Measurements from ENCODE around the gene C9orf40. TPM values are rescaled to one million over a fixed set of nuclear protein-coding genes. Genes with fewer than 3 reads are reported as not detected.
A peak's percentile ranks its signal among the peaks of the same experiment; 100 is the strongest.

C9orf40 gene
- total RNA-seq, 1 donor from 2014 or later = 19.3 TPM

DNA sequence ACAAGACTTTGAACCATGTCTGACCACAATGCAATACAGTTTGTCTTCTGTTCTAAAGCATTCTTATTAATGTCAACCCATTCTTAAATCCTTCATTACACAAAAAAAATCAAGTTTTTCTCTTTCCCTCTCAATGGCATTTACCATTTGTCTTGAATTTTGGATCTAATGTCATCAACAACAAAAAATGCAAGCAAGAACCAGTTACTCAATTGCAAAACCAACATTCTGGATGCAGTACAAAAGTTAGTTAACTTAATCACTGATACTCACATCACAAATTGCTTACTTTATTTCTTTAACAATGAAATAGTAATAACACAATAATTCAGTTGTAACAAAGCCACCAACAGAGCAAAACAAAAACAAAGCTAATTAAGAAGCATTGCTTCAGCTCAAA lies 6.0 kb downstream of the C9orf40 start:
- Histone ChIP-seq H2AFZ (replicated peaks) (no peak overlapping the region), H3K27me3 (no peaks in the 10 kb centered on the region), H3F3A (ENCODE audit: low read depth) (peaks cover 32% of the 10 kb centered on the region), H3K36me3 (no peaks in the 10 kb centered on the region), H3K79me2 (ENCODE audit: low read depth) (peaks cover 10% of the 10 kb centered on the region), H3K27ac (no peak overlapping the region), H3K9me3 (ENCODE audit: low read depth) (no peaks in the 10 kb centered on the region), H3K4me2 (no peak overlapping the region), H3K4me3 (no peak overlapping the region), H3K4me1 (peaks cover 24% of the 10 kb centered on the region), H4K20me1 (ENCODE audit: low read depth) (peaks cover 8% of the 10 kb centered on the region), H3K9ac (no peak overlapping the region)
- DNase-seq (ENCODE audit: low spot score) = no peak
- Mint-ChIP-seq H3K4me1 (peaks cover 18% of the 10 kb centered on the region), H3K36me3 (peaks cover 5% of the 10 kb centered on the region), H3K27ac (no peak overlapping the region), H3K27me3 (ENCODE audit: insufficient read depth, low read depth) (no peaks in the 10 kb centered on the region), H3K4me3 (no peak overlapping the region), H3K9me3 (no peaks in the 10 kb centered on the region)
- TF ChIP-seq EZH2phosphoT487 (IDR thresholded peaks at IDR 0.05) = no peak
- TF ChIP-seq, protein P1, sequence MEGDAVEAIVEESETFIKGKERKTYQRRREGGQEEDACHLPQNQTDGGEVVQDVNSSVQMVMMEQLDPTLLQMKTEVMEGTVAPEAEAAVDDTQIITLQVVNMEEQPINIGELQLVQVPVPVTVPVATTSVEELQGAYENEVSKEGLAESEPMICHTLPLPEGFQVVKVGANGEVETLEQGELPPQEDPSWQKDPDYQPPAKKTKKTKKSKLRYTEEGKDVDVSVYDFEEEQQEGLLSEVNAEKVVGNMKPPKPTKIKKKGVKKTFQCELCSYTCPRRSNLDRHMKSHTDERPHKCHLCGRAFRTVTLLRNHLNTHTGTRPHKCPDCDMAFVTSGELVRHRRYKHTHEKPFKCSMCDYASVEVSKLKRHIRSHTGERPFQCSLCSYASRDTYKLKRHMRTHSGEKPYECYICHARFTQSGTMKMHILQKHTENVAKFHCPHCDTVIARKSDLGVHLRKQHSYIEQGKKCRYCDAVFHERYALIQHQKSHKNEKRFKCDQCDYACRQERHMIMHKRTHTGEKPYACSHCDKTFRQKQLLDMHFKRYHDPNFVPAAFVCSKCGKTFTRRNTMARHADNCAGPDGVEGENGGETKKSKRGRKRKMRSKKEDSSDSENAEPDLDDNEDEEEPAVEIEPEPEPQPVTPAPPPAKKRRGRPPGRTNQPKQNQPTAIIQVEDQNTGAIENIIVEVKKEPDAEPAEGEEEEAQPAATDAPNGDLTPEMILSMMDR (IDR thresholded peaks at IDR 0.05) = no peak
- TF ChIP-seq EZH2 (IDR thresholded peaks at IDR 0.05) = no peak

DNA sequence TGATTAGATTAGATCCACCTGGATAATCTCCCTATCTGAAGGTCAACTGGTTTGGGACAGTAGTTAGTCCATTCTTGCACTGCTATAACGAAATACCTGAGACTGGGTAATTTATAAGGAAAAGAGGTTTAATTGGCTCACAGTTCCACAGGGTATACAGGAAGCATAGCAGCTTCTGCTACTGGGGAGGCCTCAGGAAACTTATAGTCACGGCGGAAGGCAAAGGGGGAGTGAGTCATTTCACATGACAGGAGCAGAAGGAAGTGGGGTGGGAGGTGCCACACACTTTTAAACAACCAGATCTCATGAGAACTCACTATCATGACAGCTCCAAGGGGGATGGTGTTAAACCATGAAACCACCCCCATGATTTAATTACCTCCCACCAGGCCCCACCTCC lies 9.9 kb downstream of the C9orf40 start:
- Histone ChIP-seq H4K20me1 (ENCODE audit: low read depth) (no peaks in the 10 kb centered on the region), H3K27ac (no peak overlapping the region), H3F3A (ENCODE audit: low read depth) (peaks cover 8% of the 10 kb centered on the region), H3K4me1 (peaks cover 4% of the 10 kb centered on the region), H3K36me3 (no peaks in the 10 kb centered on the region), H3K9ac (no peak overlapping the region), H2AFZ (replicated peaks) (no peak overlapping the region), H3K4me3 (no peak overlapping the region), H3K4me2 (no peak overlapping the region), H3K79me2 (ENCODE audit: low read depth) (no peaks in the 10 kb centered on the region), H3K9me3 (ENCODE audit: low read depth) (no peaks in the 10 kb centered on the region), H3K27me3 (no peaks in the 10 kb centered on the region)
- H3K27ac Mint-ChIP-seq = no peak overlapping the region
- TF ChIP-seq EZH2phosphoT487 (IDR thresholded peaks at IDR 0.05) = no peak
- TF ChIP-seq, protein P1 (IDR thresholded peaks at IDR 0.05) = no peak
- TF ChIP-seq EZH2 (IDR thresholded peaks at IDR 0.05) = no peak
- no peaks in the 10 kb centered on the region for H3K27me3 Mint-ChIP-seq (ENCODE audit: insufficient read depth, low read depth)
- no peak for DNase-seq (ENCODE audit: low spot score)
- H3K36me3 Mint-ChIP-seq = peaks cover under 1% of the 10 kb centered on the region
- H3K4me1 Mint-ChIP-seq = peaks cover 3% of the 10 kb centered on the region
- H3K9me3 Mint-ChIP-seq = no peaks in the 10 kb centered on the region
- no peak overlapping the region for H3K4me3 Mint-ChIP-seq

DNA sequence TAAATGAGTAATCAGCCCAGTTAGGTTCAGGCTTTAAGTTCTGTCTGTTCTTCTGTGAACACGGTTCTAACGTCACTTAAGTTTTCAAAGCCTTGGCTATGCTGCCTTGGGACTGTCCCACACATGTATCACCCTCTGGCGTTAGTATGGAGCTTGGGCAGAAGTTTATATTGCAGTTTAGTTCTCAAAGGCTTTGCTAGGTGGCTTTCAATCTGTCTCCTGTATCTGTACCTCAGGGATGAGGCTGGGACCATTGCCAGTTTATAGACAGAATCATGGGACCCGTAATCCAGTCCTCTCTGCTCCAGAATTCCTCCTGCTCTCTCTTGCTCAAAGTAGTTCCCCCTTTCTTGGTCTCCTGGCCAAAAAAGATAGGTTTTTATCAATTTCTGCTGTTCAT lies 12.1 kb downstream of the C9orf40 start:
- Histone ChIP-seq H3K4me2 (no peak overlapping the region), H3K9me3 (ENCODE audit: low read depth) (no peaks in the 10 kb centered on the region), H4K20me1 (ENCODE audit: low read depth) (no peaks in the 10 kb centered on the region), H3K9ac (no peak overlapping the region), H2AFZ (replicated peaks) (no peak overlapping the region), H3K4me1 (peaks cover 4% of the 10 kb centered on the region), H3K36me3 (no peaks in the 10 kb centered on the region), H3F3A (ENCODE audit: low read depth) (peaks cover 8% of the 10 kb centered on the region), H3K27me3 (no peaks in the 10 kb centered on the region), H3K79me2 (ENCODE audit: low read depth) (no peaks in the 10 kb centered on the region), H3K27ac (no peak overlapping the region), H3K4me3 (no peak overlapping the region)
- Mint-ChIP-seq H3K27ac (no peak overlapping the region), H3K9me3 (no peaks in the 10 kb centered on the region), H3K27me3 (ENCODE audit: insufficient read depth, low read depth) (peaks cover 2% of the 10 kb centered on the region), H3K4me3 (no peak overlapping the region), H3K36me3 (no peaks in the 10 kb centered on the region), H3K4me1 (peaks cover 3% of the 10 kb centered on the region)
- TF ChIP-seq, protein P1 (IDR thresholded peaks at IDR 0.05) = peak; percentile 5
- TF ChIP-seq EZH2phosphoT487 (IDR thresholded peaks at IDR 0.05) = no peak
- no peak for DNase-seq (ENCODE audit: low spot score)

Measured in neural progenitor cell (in vitro differentiated cells).